ENCODE results near the gene SIX5.

DNA sequence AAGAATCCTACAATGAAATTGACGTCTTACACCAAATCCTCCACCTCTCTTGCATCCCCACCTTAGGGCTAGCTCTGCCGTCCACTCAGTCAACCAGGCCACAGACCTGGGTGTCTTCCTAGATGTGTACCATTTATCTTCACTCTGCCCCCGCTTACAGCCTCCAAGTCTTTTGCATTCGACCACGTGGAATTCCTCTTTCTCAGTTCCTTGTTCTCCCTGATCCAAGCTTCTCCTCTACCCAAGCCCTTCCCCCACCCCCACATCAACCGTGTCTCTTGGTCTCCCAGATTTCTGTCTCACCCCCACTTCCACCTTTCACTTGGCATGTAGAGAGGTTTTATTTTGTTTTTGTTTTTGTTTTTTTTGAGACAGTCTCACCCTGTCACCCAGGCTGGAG, 24.8 kb upstream of the SIX5 start:
- TF ChIP-seq, protein P1, sequence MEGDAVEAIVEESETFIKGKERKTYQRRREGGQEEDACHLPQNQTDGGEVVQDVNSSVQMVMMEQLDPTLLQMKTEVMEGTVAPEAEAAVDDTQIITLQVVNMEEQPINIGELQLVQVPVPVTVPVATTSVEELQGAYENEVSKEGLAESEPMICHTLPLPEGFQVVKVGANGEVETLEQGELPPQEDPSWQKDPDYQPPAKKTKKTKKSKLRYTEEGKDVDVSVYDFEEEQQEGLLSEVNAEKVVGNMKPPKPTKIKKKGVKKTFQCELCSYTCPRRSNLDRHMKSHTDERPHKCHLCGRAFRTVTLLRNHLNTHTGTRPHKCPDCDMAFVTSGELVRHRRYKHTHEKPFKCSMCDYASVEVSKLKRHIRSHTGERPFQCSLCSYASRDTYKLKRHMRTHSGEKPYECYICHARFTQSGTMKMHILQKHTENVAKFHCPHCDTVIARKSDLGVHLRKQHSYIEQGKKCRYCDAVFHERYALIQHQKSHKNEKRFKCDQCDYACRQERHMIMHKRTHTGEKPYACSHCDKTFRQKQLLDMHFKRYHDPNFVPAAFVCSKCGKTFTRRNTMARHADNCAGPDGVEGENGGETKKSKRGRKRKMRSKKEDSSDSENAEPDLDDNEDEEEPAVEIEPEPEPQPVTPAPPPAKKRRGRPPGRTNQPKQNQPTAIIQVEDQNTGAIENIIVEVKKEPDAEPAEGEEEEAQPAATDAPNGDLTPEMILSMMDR (IDR thresholded peaks at IDR 0.05; ENCODE audit: poor library complexity): no peak
- no peak for TF ChIP-seq EZH2 (IDR thresholded peaks at IDR 0.05; ENCODE audit: borderline replicate concordance)
- TF ChIP-seq EZH2phosphoT487 (IDR thresholded peaks at IDR 0.05; ENCODE audit: low read depth, severe bottlenecking, unreplicated experiment): no peak

All from hepatocyte (in vitro differentiated cells).